Activated T-helper 1 cell treated with anti-CD3 and anti-CD28 coated beads, Interleukin-12 subunit alpha, Interleukin-12 subunit beta, Interleukin-2, Interleukin-4 antibody, amounts not matched to agents 30 ng/mL and 10 ng/mL and 1 ng/mL, durations not matched to agents 14 hours and 24 hours and 36 hours (primary cell): ENCODE data around the gene TNIK. TPM values are rescaled to one million over a fixed set of nuclear protein-coding genes. Genes with fewer than 3 reads are reported as not detected.

ENCODE experiments used
- DNase-seq: peaks from one replicate; pipeline ENCODE4 v3.0.0; 2021; ENCODE audit warnings: low spot score
- H3K27ac Mint-ChIP-seq: one replicate; pipeline ENCODE4 v1.8.0; 2021; ENCODE audit warnings: mild to moderate bottlenecking, mixed read lengths
- H3K27me3 Mint-ChIP-seq: one replicate; pipeline ENCODE4 v1.8.0; 2022; ENCODE audit warnings: mild to moderate bottlenecking, moderate library complexity, mixed read lengths; ENCODE audit not compliant: insufficient read depth
- H3K36me3 Mint-ChIP-seq: one replicate; pipeline ENCODE4 v1.8.0; 2021; ENCODE audit warnings: low read depth, mixed read lengths
- H3K4me1 Mint-ChIP-seq: one replicate; pipeline ENCODE4 v1.8.0; 2021; ENCODE audit warnings: low read depth, mixed read lengths
- H3K4me3 Mint-ChIP-seq: one replicate; pipeline ENCODE4 v1.8.0; 2021; ENCODE audit warnings: mild to moderate bottlenecking, moderate library complexity, mixed read lengths
- H3K9me3 Mint-ChIP-seq: one replicate; pipeline ENCODE4 v1.8.0; 2021; ENCODE audit warnings: mixed read lengths
- intact Hi-C: fragments of 100-400 bp; cut with micrococcal nuclease; formaldehyde crosslinking; loops from one replicate; pipeline ENCODE4 v1.15.1; 2024
- total RNA-seq: library from RNA; stranded (reverse); gene quantifications from 2 replicates; pipeline ENCODE4 v1.2.3, GENCODE V29; 2022

Gene TNIK
- total RNA-seq, 1 donor from 2014 or later = 21.5 TPM

DNA sequence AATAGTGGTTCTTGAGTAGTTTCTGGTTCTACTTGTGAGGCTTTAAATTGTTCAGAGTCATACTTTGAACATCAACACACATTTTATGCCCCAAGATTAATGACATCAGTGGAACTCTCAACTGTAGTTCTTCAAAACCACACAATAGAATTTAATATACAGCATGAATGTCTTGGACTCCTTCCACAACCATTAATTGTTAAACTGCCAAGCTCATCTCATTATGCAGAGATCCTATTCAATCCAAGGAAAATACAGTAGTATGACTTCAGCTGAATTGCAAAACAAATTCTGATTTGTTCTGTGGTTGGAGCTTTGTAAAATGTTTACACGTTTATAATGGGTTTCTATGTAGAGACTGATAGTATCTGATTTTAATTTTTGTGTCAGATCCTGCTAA, 234.5 kb downstream of the TNIK start:
- Mint-ChIP-seq H3K27me3 (no peaks in the 10 kb centered on the region), H3K4me1 (peaks cover 58% of the 10 kb centered on the region), H3K4me3 (no peak overlapping the region), H3K27ac (no peak overlapping the region), H3K36me3 (peaks cover 26% of the 10 kb centered on the region), H3K9me3 (peaks cover 12% of the 10 kb centered on the region)
- DNase-seq = no peak
- intact Hi-C loops = loop anchor here (1.0 to 2.0 kb wide), 3 partner anchors 24 to 59 kb away; no protein-coding TSS in a partner anchor

DNA sequence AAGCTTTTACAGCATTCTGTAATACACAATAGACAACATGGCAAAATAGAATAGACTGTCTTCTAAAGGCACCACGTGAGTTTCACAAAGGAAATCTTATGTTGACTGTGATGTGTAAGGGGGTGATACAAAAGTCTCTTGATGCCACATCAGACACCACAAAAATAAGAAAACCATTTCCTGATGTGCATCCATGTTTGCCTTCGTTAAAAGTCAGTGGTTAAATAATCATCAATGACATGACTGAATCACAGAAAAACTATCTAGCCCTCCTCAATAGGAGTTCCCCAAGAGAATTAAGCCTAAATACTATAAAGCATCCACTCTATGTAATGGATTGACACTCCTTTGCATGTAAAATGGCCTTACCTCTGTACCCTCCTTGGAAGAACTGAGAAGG, 235.0 kb downstream of the TNIK start:
- H3K4me1 Mint-ChIP-seq = peaks cover 53% of the 10 kb centered on the region
- intact Hi-C loops = loop anchor here (1.0 to 2.0 kb wide), 3 partner anchors 24 to 60 kb away; no protein-coding TSS in a partner anchor
- DNase-seq = no peak
- H3K27me3 Mint-ChIP-seq = no peaks in the 10 kb centered on the region
- H3K4me3 Mint-ChIP-seq = no peak overlapping the region
- H3K9me3 Mint-ChIP-seq = peaks cover 12% of the 10 kb centered on the region
- peaks cover 26% of the 10 kb centered on the region for H3K36me3 Mint-ChIP-seq
- H3K27ac Mint-ChIP-seq = peak overlapping the region; percentile 44

DNA sequence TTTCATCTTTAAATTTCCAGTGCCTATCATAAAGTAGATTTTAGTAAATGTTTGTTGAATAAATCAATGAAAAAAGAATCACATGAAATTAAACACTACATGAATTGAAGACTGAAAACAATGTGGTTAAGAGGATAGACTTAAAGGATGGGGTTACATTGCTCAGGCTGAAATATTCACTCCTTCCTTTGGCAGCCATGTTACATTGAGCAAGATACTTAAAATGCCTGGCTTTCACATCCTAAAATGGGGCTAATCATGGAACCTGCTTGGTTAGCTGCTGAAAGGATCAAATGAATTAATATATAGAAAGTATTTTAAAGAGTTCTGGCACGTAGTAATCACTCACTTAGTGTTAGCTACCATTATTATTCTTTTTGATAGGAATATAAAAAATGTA, 236.8 kb downstream of the TNIK start:
- no peak overlapping the region for H3K4me3 Mint-ChIP-seq
- H3K36me3 Mint-ChIP-seq = peaks cover 23% of the 10 kb centered on the region
- intact Hi-C loops = no loop called here
- no peak overlapping the region for H3K27ac Mint-ChIP-seq
- no peak for DNase-seq
- H3K27me3 Mint-ChIP-seq = no peaks in the 10 kb centered on the region
- H3K4me1 Mint-ChIP-seq = peaks cover 38% of the 10 kb centered on the region
- H3K9me3 Mint-ChIP-seq = peaks cover 12% of the 10 kb centered on the region

GRCh38 chr3:171222995-171223394, 237.2 kb downstream of the TNIK start:
- no peak overlapping the region for H3K27ac Mint-ChIP-seq
- no peaks in the 10 kb centered on the region for H3K27me3 Mint-ChIP-seq
- no peak for DNase-seq
- H3K9me3 Mint-ChIP-seq = peaks cover 12% of the 10 kb centered on the region
- intact Hi-C loops = no loop called here
- peaks cover 23% of the 10 kb centered on the region for H3K36me3 Mint-ChIP-seq
- no peak overlapping the region for H3K4me3 Mint-ChIP-seq
- H3K4me1 Mint-ChIP-seq = peaks cover 34% of the 10 kb centered on the region

DNA sequence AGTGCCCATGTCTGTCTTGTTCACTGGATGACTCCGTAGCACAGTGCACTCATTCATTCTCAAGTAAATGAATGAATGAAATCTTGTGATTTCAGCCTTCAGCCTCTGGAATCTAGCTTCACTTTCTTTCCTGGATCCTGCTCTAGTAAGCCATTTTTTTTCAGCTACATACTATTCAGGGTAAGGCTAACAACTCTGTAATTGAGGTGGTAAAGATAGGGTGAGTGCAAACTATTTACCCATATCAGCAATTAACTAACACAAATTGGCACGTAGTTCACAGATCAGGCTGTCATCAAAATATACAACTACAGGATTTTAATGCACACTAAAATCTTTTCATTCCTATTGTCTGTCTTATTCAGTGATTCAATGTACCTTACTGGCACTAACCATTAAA, 238.6 kb downstream of the TNIK start:
- no peak for DNase-seq
- peaks cover 17% of the 10 kb centered on the region for H3K36me3 Mint-ChIP-seq
- H3K27me3 Mint-ChIP-seq = no peaks in the 10 kb centered on the region
- intact Hi-C loops = no loop called here
- no peak overlapping the region for H3K27ac Mint-ChIP-seq
- H3K9me3 Mint-ChIP-seq = peaks cover 12% of the 10 kb centered on the region
- no peak overlapping the region for H3K4me3 Mint-ChIP-seq
- peaks cover 33% of the 10 kb centered on the region for H3K4me1 Mint-ChIP-seq

GRCh38 chr3:171221104-171221503, 239.1 kb downstream of the TNIK start:
- H3K9me3 Mint-ChIP-seq = peaks cover 9% of the 10 kb centered on the region
- peaks cover 29% of the 10 kb centered on the region for H3K4me1 Mint-ChIP-seq
- H3K4me3 Mint-ChIP-seq = no peak overlapping the region
- H3K27me3 Mint-ChIP-seq = no peaks in the 10 kb centered on the region
- DNase-seq = no peak
- intact Hi-C loops = no loop called here
- H3K27ac Mint-ChIP-seq = no peak overlapping the region
- H3K36me3 Mint-ChIP-seq = peaks cover 14% of the 10 kb centered on the region

DNA sequence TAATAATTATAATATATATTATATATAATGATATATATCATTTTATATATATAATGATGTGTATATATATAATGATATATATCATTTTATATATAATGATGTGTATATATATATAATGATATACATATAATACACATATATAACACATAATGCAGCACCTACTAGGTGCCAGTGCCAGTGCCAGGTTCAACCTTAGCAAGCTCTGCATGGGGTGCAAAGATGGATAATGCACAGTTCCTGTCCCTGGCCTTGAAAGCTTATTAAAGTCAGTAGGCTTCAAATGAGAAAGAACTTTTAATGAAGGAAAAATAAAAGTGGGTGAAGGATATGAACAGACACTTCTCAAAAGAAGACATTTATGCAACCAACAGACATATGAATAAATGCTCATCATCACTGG, 240.9 kb downstream of the TNIK start:
- H3K27ac Mint-ChIP-seq = no peak overlapping the region
- H3K27me3 Mint-ChIP-seq = no peaks in the 10 kb centered on the region
- H3K36me3 Mint-ChIP-seq = peaks cover 4% of the 10 kb centered on the region
- no peak overlapping the region for H3K4me3 Mint-ChIP-seq
- H3K9me3 Mint-ChIP-seq = no peaks in the 10 kb centered on the region
- intact Hi-C loops = no loop called here
- peaks cover 11% of the 10 kb centered on the region for H3K4me1 Mint-ChIP-seq
- DNase-seq = no peak

DNA sequence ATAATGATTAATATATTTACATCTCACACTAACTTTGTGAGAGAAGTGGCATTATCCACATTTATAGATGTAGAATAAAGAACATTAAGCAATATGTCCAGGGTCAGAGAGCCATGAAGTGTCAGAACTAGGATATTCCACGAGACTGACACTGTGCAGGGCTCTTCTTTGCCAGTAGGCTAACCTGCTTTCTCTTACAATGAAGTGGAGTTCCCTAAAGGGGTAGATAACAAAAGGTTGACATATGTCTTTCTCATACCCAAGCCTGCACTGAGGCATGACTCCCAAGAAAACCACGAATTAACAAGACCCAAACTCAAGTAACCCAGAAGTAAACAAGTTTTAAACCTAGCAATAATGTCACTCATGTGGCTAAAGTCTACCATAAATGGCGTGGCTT, 242.1 kb downstream of the TNIK start:
- Mint-ChIP-seq H3K36me3 (peaks cover 3% of the 10 kb centered on the region), H3K27me3 (no peaks in the 10 kb centered on the region), H3K27ac (no peak overlapping the region), H3K9me3 (no peaks in the 10 kb centered on the region), H3K4me3 (no peak overlapping the region), H3K4me1 (peaks cover 5% of the 10 kb centered on the region)
- no peak for DNase-seq
- intact Hi-C loops = no loop called here

GRCh38 chr3:171213907-171214306, 246.3 kb downstream of the TNIK start:
- Mint-ChIP-seq H3K27me3 (no peaks in the 10 kb centered on the region), H3K4me3 (no peak overlapping the region), H3K4me1 (peaks cover 5% of the 10 kb centered on the region), H3K9me3 (no peaks in the 10 kb centered on the region), H3K36me3 (peaks cover 18% of the 10 kb centered on the region), H3K27ac (no peak overlapping the region)
- intact Hi-C loops = no loop called here
- no peak for DNase-seq

GRCh38 chr3:171213178-171213577, 247.0 kb downstream of the TNIK start:
- intact Hi-C loops = no loop called here
- Mint-ChIP-seq H3K27me3 (no peaks in the 10 kb centered on the region), H3K4me3 (no peak overlapping the region), H3K4me1 (peaks cover 5% of the 10 kb centered on the region), H3K9me3 (no peaks in the 10 kb centered on the region), H3K36me3 (peaks cover 19% of the 10 kb centered on the region), H3K27ac (no peak overlapping the region)
- no peak for DNase-seq

- intact Hi-C loops = no loop called here
- Mint-ChIP-seq H3K27ac (no peak overlapping the region), H3K27me3 (no peaks in the 10 kb centered on the region), H3K4me1 (peaks cover 3% of the 10 kb centered on the region), H3K4me3 (no peak overlapping the region), H3K36me3 (peaks cover 19% of the 10 kb centered on the region), H3K9me3 (no peaks in the 10 kb centered on the region)
- DNase-seq = no peak
These were observed 247.6 kb downstream of the TNIK start for GRCh38 chr3:171212648-171213047.

DNA sequence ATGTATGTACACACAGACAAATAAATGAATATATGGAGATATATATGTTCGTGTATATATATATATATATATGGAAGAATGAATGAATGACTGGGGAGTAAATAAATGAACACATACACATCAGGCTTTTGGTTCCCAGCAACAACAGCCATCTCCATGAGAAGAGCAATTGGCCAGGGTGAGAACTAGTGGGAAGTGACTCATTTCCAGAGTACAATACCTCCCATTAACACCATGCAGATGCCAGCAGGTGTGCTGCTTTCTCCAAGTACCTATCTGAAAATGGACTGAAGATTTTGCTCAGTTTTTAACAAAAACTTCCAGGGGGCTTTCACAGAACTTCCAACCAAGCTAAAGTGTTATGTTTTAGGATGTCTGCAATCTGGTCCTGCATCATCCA, 253.9 kb downstream of the TNIK start:
- intact Hi-C loops = no loop called here
- no peaks in the 10 kb centered on the region for H3K9me3 Mint-ChIP-seq
- no peaks in the 10 kb centered on the region for H3K27me3 Mint-ChIP-seq
- no peak overlapping the region for H3K27ac Mint-ChIP-seq
- H3K36me3 Mint-ChIP-seq = peaks cover 32% of the 10 kb centered on the region
- no peak overlapping the region for H3K4me3 Mint-ChIP-seq
- DNase-seq = no peak
- peaks cover 7% of the 10 kb centered on the region for H3K4me1 Mint-ChIP-seq

DNA sequence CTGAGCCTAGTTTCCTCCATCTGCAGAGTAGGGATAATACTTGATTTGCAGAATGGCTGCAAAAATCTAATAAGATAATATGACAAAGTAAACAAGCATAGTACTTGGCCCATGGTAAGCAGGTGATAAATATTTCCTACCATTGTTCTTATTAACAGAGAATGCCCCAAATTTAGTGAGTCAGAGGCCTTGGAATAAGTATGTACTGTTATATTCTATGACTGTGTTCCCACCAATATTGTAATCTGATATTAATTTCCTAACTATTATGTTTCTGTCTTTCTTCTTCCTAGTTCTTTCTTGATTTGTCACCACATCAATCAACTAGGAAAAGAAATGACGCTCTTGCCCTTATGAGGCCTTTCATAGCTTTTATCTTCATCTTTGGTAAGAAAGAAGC, 255.3 kb downstream of the TNIK start:
- no peak for DNase-seq
- no peak overlapping the region for H3K27ac Mint-ChIP-seq
- intact Hi-C loops = no loop called here
- peaks cover 27% of the 10 kb centered on the region for H3K36me3 Mint-ChIP-seq
- no peaks in the 10 kb centered on the region for H3K9me3 Mint-ChIP-seq
- peaks cover 7% of the 10 kb centered on the region for H3K4me1 Mint-ChIP-seq
- H3K27me3 Mint-ChIP-seq = no peaks in the 10 kb centered on the region
- H3K4me3 Mint-ChIP-seq = no peak overlapping the region

DNA sequence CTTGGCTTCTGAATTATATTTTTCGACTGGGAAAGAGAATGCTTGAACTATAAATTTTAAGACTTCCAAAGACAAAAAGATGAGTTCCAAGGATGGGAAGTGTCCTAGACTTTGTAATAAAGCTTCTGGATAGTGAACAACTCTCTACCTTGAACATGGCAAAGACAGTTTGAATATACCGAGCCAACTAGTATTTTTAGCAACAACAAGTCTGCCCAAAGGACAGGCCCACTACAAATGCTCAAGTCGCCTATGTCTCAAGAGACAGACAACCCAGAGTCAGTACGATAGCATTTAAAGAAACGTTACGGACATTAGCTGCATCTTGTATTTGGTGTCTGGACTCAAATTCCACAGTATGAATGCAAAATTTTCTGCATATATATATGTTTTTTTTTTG, 258.4 kb downstream of the TNIK start:
- Mint-ChIP-seq H3K4me1 (peaks cover 15% of the 10 kb centered on the region), H3K36me3 (peaks cover 26% of the 10 kb centered on the region), H3K9me3 (peaks cover 9% of the 10 kb centered on the region), H3K27me3 (no peaks in the 10 kb centered on the region), H3K27ac (no peak overlapping the region), H3K4me3 (no peak overlapping the region)
- intact Hi-C loops = no loop called here
- no peak for DNase-seq
